Mesenchymal stem cell (in vitro differentiated cells and primary cell): ENCODE measurements around the gene ZNF724.
"Not testable (repeated sequence)": the region's sequence is repeated elsewhere in the genome, so short reads cannot be mapped to it uniquely, and the experiment has no call there.

ENCODE experiments used
- DNase-seq: peaks from one replicate; pipeline ENCODE4 v3.0.0-alpha.2; 2013
- H2AFZ ChIP-seq: one replicate; pipeline ENCODE4 v1.6.1; 2013; ENCODE audit warnings: low read depth, mild to moderate bottlenecking, control low read depth, inconsistent platforms, low read length, moderate library complexity
- H2AK5ac ChIP-seq: 2 replicates; pipeline ENCODE4 v1.6.1; 2013; ENCODE audit warnings: low read length, moderate library complexity, mild to moderate bottlenecking, inconsistent platforms; ENCODE audit not compliant: severe bottlenecking
- H2BK120ac ChIP-seq: one replicate; pipeline ENCODE4 v1.6.1; 2013; ENCODE audit warnings: low read depth, mild to moderate bottlenecking, inconsistent platforms, low read length, moderate library complexity
- H2BK12ac ChIP-seq, 2 experiments: one replicate each; pipeline ENCODE4 v1.6.1; 2013; ENCODE audit warnings: inconsistent platforms in 2 of 2, low read length in 2 of 2, mild to moderate bottlenecking in 2 of 2, moderate library complexity in 2 of 2, control low read depth in 1 of 2
- H2BK15ac ChIP-seq: one replicate; pipeline ENCODE4 v1.6.1; 2013; ENCODE audit warnings: mild to moderate bottlenecking, low read depth, inconsistent platforms; ENCODE audit not compliant: poor library complexity, severe bottlenecking
- H2BK5ac ChIP-seq: 2 replicates; pipeline ENCODE4 v1.6.1; 2013; ENCODE audit warnings: low read depth, mild to moderate bottlenecking, low read length, control low read depth, inconsistent platforms; ENCODE audit not compliant: poor library complexity, severe bottlenecking
- H3K14ac ChIP-seq, 2 experiments: one replicate each; pipeline ENCODE4 v1.6.1; 2013; ENCODE audit warnings: inconsistent platforms in 2 of 2, low read length in 2 of 2, control low read depth in 1 of 2, mild to moderate bottlenecking in 1 of 2, moderate library complexity in 1 of 2
- H3K18ac ChIP-seq, 2 experiments: one replicate each; pipeline ENCODE4 v1.6.1; 2013; ENCODE audit warnings: inconsistent platforms in 2 of 2, low read length in 2 of 2, control low read depth in 1 of 2, low read depth in 1 of 2, mild to moderate bottlenecking in 1 of 2
- H3K23ac ChIP-seq, 2 experiments: one replicate each; pipeline ENCODE4 v1.6.1; 2013; ENCODE audit warnings: inconsistent platforms in 2 of 2, low read length in 2 of 2, mild to moderate bottlenecking in 2 of 2, moderate library complexity in 2 of 2, control low read depth in 1 of 2
- H3K27ac ChIP-seq: 2 replicates; pipeline ENCODE4 v1.5.1; 2013; ENCODE audit warnings: mild to moderate bottlenecking, moderate library complexity, low read length, control low read depth, inconsistent platforms; ENCODE audit not compliant: poor library complexity, severe bottlenecking
- H3K27me3 ChIP-seq, 2 experiments: 2 replicates each; pipeline versions ENCODE4 v1.6.1 to v1.7.0; 2013; ENCODE audit warnings: low read length in 2 of 2, mild to moderate bottlenecking in 2 of 2, moderate library complexity in 2 of 2, control low read depth in 1 of 2, inconsistent platforms in 1 of 2; ENCODE audit not compliant: control insufficient read depth in 1 of 2, insufficient read depth in 1 of 2
- H3K36me3 ChIP-seq, 2 experiments: 2 replicates each; pipeline versions ENCODE4 v1.6.1 to v1.7.0; 2013; ENCODE audit warnings: low read length in 2 of 2, control low read depth in 1 of 2, inconsistent platforms in 1 of 2, low read depth in 1 of 2, mild to moderate bottlenecking in 1 of 2; ENCODE audit not compliant: insufficient read depth in 2 of 2, control insufficient read depth in 1 of 2
- H3K4ac ChIP-seq, 2 experiments: one replicate each; pipeline ENCODE4 v1.6.1; 2013; ENCODE audit warnings: inconsistent platforms in 2 of 2, low read length in 2 of 2, mild to moderate bottlenecking in 2 of 2, moderate library complexity in 2 of 2, control low read depth in 1 of 2, low read depth in 1 of 2
- H3K4me1 ChIP-seq: 2 replicates; pipeline ENCODE4 v1.6.1; 2013; ENCODE audit warnings: low read depth, low read length, control low read depth; ENCODE audit not compliant: control insufficient read depth, insufficient read depth
- H3K4me2 ChIP-seq: 2 replicates; pipeline ENCODE4 v1.6.1; 2013; ENCODE audit warnings: low read length, mild to moderate bottlenecking, inconsistent platforms; ENCODE audit not compliant: poor library complexity, severe bottlenecking
- H3K4me3 ChIP-seq, 2 experiments: 2 replicates each; pipeline versions ENCODE4 v1.5.1 to v1.7.0; 2013; ENCODE audit warnings: low read length in 2 of 2, mild to moderate bottlenecking in 2 of 2, control low read depth in 1 of 2, low read depth in 1 of 2; ENCODE audit not compliant: insufficient read depth in 1 of 2
- H3K79me1 ChIP-seq: replicated peaks from 2 replicates; pipeline ENCODE4 v1.6.1; 2013; ENCODE audit warnings: mild to moderate bottlenecking, control low read depth, low read length, inconsistent platforms; ENCODE audit not compliant: poor library complexity, severe bottlenecking
- H3K9ac ChIP-seq: 2 replicates; pipeline ENCODE4 v1.7.0; 2013; ENCODE audit warnings: mild to moderate bottlenecking, low read length, moderate library complexity
- H3K9me3 ChIP-seq: 2 replicates; pipeline ENCODE4 v1.7.0; 2013; ENCODE audit warnings: mild to moderate bottlenecking, low read length; ENCODE audit not compliant: control insufficient read depth
- H4K8ac ChIP-seq: one replicate; pipeline ENCODE4 v1.6.1; 2013; ENCODE audit warnings: inconsistent platforms, mild to moderate bottlenecking, low read length, moderate library complexity
- H4K91ac ChIP-seq: one replicate; pipeline ENCODE4 v1.6.1; 2013; ENCODE audit warnings: mild to moderate bottlenecking, low read length, inconsistent platforms
- WGBS: methylation state at CpG from one replicate; pipeline ENCODE4 v1.1.7; 2013; ENCODE audit warnings: mixed read lengths; 5-methylcytosine and 5-hydroxymethylcytosine counted together

The ZNF724 gene

GRCh38 chr19:23286477-23286876, 36.3 kb upstream of the ZNF724 start:
- H3K9me3 ChIP-seq, result peaks cover 18% of the 10 kb centered on the region
- H2BK120ac ChIP-seq, result no peak overlapping the region
- H3K18ac ChIP-seq, result no peak overlapping the region
- H3K23ac ChIP-seq, result no peak overlapping the region
- no peaks in the 10 kb centered on the region for H3K36me3 ChIP-seq
- H3K4me1 ChIP-seq, result no peaks in the 10 kb centered on the region
- H2BK12ac ChIP-seq, result no peak overlapping the region
- H3K27me3 ChIP-seq, result no peaks in the 10 kb centered on the region
- H3K4me2 ChIP-seq, result no peak overlapping the region
- no peak overlapping the region for H3K14ac ChIP-seq
- no peak overlapping the region for H3K4ac ChIP-seq
- no peak overlapping the region for H3K27ac ChIP-seq
- WGBS, result 62% methylated on average over 2 of the region's 2 CpGs
- H3K9ac ChIP-seq, result no peak overlapping the region
- H4K91ac ChIP-seq, result no peak overlapping the region
- H3K4me3 ChIP-seq, result no peak overlapping the region
- no peak overlapping the region for H2AK5ac ChIP-seq
- DNase-seq, result no peak
- H2AFZ ChIP-seq, result no peak overlapping the region
- no peaks in the 10 kb centered on the region for H3K79me1 ChIP-seq
- H2BK15ac ChIP-seq, result no peak overlapping the region
- no peak overlapping the region for H2BK5ac ChIP-seq
- no peak overlapping the region for H4K8ac ChIP-seq

- H3K9me3 ChIP-seq, result peaks cover 18% of the 10 kb centered on the region
- no peak overlapping the region for H3K4me3 ChIP-seq
- DNase-seq, result no peak
- H2BK120ac ChIP-seq, result no peak overlapping the region
- H3K4me1 ChIP-seq, result no peaks in the 10 kb centered on the region
- no peak overlapping the region for H2AFZ ChIP-seq
- H3K23ac ChIP-seq, result no peak overlapping the region
- H2AK5ac ChIP-seq, result no peak overlapping the region
- H2BK12ac ChIP-seq, result no peak overlapping the region
- no peak overlapping the region for H4K91ac ChIP-seq
- H3K14ac ChIP-seq, result no peak overlapping the region
- no peaks in the 10 kb centered on the region for H3K79me1 ChIP-seq
- H2BK15ac ChIP-seq, result no peak overlapping the region
- WGBS, result 100% methylated on average over 1 of the region's 1 CpG
- H3K9ac ChIP-seq, result no peak overlapping the region
- H3K4me2 ChIP-seq, result no peak overlapping the region
- H3K27ac ChIP-seq, result no peak overlapping the region
- H3K18ac ChIP-seq, result no peak overlapping the region
- H3K27me3 ChIP-seq, result no peaks in the 10 kb centered on the region
- no peak overlapping the region for H3K4ac ChIP-seq
- no peaks in the 10 kb centered on the region for H3K36me3 ChIP-seq
- H2BK5ac ChIP-seq, result no peak overlapping the region
- H4K8ac ChIP-seq, result no peak overlapping the region
These were observed 35.8 kb upstream of the ZNF724 start for GRCh38 chr19:23285948-23286347.

DNA sequence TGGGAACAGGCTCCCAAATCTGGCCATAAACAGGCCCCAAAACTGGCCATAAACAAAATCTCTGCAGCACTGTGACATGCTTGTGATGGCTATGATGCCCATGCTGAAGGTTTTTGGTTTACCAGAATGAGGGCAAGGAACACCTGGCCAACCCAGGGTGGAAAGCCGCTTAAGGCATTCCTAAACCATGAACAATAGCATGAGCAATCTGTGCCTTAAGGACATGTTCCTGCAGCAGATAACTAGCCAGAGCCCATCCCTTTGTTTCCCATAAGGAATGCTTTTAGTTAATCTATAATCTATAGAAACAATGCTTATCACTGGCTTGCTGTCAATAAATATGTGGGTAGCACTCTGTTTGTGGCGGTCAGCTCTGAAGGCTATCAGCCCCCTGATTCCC, 35.1 kb upstream of the ZNF724 start:
- H3K4ac ChIP-seq, H2BK120ac ChIP-seq, H3K14ac ChIP-seq, H3K79me1 ChIP-seq, H3K18ac ChIP-seq, H2AFZ ChIP-seq, H4K8ac ChIP-seq, H3K4me1 ChIP-seq, H3K23ac ChIP-seq, H3K4me2 ChIP-seq, H2AK5ac ChIP-seq, H3K36me3 ChIP-seq, H3K27me3 ChIP-seq, H2BK5ac ChIP-seq, DNase-seq, H3K9ac ChIP-seq, H3K27ac ChIP-seq, H2BK15ac ChIP-seq, H4K91ac ChIP-seq, H3K4me3 ChIP-seq, H2BK12ac ChIP-seq: not testable (repeated sequence)
- H3K9me3 ChIP-seq, result peaks cover 18% of the 10 kb centered on the region
- 58% methylated on average over 1 of the region's 2 CpGs for WGBS

DNA sequence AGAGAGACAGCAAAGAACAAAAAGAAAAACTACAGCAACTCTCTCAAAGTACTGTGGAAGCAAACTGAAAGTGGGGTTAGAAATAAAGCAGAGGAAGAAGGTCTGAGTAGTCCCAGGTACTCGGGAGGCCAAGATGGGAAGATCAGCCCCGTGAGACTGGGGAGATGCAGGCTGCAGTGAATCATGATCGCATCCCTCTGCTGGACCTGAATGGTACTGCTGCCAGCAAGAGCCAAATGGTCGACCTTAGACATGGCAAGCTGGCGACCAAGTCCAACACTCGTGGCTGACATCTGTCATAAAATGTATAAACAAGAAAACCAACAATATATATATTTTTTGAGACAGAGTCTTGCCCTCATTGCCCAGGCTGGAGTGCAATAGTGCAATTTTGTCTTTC, 33.7 kb upstream of the ZNF724 start:
- H2AK5ac ChIP-seq, result no peak overlapping the region
- no peak overlapping the region for H2BK5ac ChIP-seq
- no peak overlapping the region for H3K27ac ChIP-seq
- peaks cover 18% of the 10 kb centered on the region for H3K9me3 ChIP-seq
- H2BK120ac ChIP-seq, result no peak overlapping the region
- H3K4ac ChIP-seq, result no peak overlapping the region
- WGBS, result 16% methylated on average over 3 of the region's 6 CpGs
- H2AFZ ChIP-seq, result no peak overlapping the region
- H3K9ac ChIP-seq, result no peak overlapping the region
- no peak overlapping the region for H3K23ac ChIP-seq
- H2BK15ac ChIP-seq, result no peak overlapping the region
- no peaks in the 10 kb centered on the region for H3K4me1 ChIP-seq
- H3K36me3 ChIP-seq, result no peaks in the 10 kb centered on the region
- DNase-seq, result peak; percentile 26
- no peaks in the 10 kb centered on the region for H3K27me3 ChIP-seq
- H3K4me2 ChIP-seq, result no peak overlapping the region
- H3K14ac ChIP-seq, result no peak overlapping the region
- no peak overlapping the region for H4K91ac ChIP-seq
- H4K8ac ChIP-seq, result no peak overlapping the region
- H3K18ac ChIP-seq, result no peak overlapping the region
- no peak overlapping the region for H3K4me3 ChIP-seq
- no peaks in the 10 kb centered on the region for H3K79me1 ChIP-seq
- no peak overlapping the region for H2BK12ac ChIP-seq
